ENCODE data around the gene DNASE1.

GRCh38 chr16:3661311-3661710, 6.8 kb downstream of the DNASE1 start:
- TF ChIP-seq TCF12 (IDR thresholded peaks at IDR 0.05; ENCODE audit: low read depth) (no peak), YY1 (IDR thresholded peaks at IDR 0.05; ENCODE audit: low read depth) (no peak), TEAD4 (IDR thresholded peaks at IDR 0.05) (no peak)
